ENCODE measurements around the gene SORD.

DNA sequence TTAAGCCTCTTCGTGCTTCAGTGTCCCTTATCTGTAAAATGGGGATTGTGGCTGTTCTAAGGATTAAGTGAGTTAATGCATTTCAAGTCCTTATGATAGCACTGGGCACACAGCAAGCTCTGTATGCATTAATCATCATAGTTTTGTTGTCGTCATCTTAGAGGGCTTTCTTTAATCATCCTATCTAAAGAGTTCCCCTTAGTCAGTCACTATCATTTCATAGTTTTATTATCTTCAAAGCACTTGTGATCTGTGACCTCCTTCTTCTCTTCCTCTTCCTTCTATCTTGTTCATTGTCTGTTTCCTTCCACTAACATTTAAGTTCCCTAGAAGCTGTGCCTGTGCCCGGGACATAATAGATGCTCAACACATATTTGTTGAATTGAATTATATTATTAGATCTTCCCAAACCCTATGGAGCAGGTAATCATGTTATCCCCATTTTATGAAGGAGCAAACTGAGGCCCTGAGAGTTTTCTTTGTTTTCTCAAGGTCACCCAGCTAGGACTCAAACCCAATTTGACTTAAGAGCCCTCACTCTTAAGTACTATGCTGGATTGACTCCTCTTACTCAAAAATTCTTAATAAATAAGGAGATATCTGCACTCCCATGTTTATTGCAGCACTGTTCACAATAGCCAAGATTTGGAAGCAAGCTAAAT, 66.8 kb downstream of the SORD start:
- TF ChIP-seq, protein P1, sequence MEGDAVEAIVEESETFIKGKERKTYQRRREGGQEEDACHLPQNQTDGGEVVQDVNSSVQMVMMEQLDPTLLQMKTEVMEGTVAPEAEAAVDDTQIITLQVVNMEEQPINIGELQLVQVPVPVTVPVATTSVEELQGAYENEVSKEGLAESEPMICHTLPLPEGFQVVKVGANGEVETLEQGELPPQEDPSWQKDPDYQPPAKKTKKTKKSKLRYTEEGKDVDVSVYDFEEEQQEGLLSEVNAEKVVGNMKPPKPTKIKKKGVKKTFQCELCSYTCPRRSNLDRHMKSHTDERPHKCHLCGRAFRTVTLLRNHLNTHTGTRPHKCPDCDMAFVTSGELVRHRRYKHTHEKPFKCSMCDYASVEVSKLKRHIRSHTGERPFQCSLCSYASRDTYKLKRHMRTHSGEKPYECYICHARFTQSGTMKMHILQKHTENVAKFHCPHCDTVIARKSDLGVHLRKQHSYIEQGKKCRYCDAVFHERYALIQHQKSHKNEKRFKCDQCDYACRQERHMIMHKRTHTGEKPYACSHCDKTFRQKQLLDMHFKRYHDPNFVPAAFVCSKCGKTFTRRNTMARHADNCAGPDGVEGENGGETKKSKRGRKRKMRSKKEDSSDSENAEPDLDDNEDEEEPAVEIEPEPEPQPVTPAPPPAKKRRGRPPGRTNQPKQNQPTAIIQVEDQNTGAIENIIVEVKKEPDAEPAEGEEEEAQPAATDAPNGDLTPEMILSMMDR (IDR thresholded peaks at IDR 0.05), result no peak
- TF ChIP-seq POLR2A (IDR thresholded peaks at IDR 0.05; ENCODE audit: low read depth) (no peak), EP300 (IDR thresholded peaks at IDR 0.05) (no peak), POLR2AphosphoS5 (IDR thresholded peaks at IDR 0.05) (no peak)

All from esophagus muscularis mucosa (tissue), 4 donors.